CD4-positive, alpha-beta T cell treated with Interleukin-1 beta for 1 hour (primary cell): ENCODE data around the gene TOR2A.

Experiments
- DNase-seq, 2 donors: peaks; one replicate each; pipeline ENCODE4 v3.0.0-alpha.2; 2020 to 2022

Gene TOR2A

GRCh38 chr9:127694890-127695720 is 40.0 kb downstream of the TOR2A start:
- DNase-seq = no peak

GRCh38 chr9:127693697-127694096 is 41.4 kb downstream of the TOR2A start:
- DNase-seq = no peak

DNA sequence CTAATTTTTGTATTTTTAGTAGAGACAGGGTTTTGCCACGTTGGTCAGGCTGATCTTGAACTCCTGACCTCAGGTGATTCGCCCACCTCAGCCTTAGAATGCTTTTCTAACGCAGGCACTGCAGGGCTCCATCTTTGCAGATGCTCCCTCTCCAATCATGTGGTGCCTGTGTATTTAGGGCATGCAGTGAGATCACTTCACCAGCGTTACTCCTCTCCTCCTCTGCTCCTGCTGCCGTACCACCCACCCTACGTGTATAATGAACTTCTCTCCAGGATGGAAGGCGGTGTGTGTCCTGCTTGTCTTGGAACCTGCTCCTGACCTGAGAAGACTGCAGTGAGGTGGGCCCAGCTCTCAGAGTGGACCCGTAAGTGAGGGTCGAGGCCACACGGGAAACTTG is 42.0 kb downstream of the TOR2A start:
- DNase-seq = no peak

DNA sequence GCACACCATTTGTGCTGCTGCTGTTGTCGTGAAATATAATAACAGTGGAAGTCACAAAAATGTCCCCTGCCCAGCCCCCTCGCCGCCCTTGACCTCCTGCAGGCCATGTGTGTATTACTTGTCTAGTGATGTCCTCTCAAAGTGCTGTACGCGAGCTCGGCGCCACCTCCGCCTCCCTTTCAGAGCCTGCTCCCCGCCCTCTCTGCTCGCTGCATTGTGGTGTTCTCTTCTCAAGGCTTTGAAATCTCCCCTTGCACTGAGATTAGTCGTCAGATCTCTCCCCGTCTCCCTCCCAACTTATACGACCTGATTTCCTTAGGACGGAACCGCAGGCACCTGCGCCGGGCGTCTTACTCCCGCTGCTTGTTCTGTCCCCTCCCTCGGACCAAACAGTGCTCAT is 43.0 kb downstream of the TOR2A start:
- no peak for DNase-seq

DNA sequence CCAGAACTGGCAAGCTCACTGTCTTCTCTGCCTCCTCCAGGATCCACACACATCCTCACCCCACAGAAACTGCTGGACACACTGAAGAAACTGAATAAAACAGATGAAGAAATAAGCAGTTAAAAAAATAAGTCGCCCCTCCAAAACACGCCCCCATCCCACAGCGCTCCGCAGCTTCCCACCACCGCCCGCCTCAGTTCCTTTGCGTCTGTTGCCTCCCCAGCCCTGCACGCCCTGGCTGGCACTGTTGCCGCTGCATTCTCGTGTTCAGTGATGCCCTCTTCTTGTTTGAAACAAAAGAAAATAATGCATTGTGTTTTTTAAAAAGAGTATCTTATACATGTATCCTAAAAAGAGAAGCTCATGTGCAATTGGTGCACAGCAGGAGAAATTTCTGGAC is 44.4 kb downstream of the TOR2A start:
- no peak for DNase-seq

- DNase-seq = no peak
Observed at GRCh38 chr9:127689329-127690000, 45.6 kb downstream of the TOR2A start.

DNA sequence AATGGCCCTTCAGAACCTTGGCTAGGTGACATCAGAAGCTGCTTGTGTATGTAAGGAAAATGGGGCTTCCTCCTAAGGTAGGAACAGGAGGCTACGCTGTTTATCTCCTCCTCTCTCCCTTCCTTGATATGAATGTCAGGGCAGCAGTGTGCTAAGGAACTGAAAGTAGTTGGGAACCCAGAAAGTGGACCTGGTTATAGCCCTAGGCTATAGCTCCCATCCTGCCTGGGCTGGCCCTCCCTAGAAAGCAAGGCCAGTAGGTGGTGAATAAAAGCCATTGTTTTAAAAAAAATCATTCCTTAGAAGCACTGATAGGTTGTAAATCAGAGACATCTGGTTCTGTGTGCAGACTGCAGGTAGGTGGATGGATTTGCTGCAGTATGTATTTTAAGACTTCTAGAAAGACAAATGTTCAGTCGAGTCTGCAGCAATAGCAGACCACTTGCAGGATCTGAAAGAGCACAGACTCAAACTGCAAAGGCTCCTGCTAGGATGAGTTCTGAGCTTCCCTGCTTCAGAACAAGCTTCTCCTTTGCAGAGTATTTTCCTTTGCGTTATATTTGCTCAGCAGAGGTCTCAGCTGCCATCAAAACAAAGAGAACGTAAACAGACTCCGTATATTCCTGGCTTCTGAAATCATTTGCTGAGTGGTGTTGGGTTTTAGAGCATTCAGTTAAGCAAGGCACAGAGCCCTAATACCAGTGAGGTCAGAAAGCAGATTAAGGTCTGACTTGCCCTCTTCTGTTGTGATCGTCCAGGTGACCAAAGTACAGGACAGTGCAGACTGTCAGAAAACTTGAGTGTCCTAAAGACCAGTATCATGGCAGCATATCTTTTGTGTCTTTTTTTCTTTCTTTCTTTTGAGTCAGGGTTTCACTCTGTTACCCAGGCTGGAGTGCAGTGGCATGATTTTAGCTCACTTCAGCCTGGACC is 48.4 kb downstream of the TOR2A start:
- no peak for DNase-seq

DNA sequence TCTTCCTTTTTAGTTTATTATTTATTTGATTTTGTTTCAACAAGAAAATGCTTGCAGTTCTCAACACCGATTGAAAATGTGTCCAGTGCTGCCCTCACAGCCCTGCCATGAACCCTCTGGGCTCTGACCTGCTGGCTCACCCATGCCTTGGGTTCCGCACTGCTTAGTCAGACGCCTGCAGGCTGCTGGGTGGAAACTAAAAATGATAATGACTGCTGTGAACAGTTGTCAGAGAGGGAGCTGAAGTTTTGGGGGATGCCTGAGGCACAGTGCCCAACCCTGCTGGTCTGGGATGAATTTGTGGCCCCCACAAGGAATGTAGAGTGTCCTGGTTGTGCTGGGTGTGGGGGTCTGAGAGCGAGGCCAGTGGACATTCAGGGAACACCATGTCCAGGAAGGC is 50.5 kb downstream of the TOR2A start:
- DNase-seq = no peak

GRCh38 chr9:127683723-127684122 is 51.4 kb downstream of the TOR2A start:
- no peak for DNase-seq

DNA sequence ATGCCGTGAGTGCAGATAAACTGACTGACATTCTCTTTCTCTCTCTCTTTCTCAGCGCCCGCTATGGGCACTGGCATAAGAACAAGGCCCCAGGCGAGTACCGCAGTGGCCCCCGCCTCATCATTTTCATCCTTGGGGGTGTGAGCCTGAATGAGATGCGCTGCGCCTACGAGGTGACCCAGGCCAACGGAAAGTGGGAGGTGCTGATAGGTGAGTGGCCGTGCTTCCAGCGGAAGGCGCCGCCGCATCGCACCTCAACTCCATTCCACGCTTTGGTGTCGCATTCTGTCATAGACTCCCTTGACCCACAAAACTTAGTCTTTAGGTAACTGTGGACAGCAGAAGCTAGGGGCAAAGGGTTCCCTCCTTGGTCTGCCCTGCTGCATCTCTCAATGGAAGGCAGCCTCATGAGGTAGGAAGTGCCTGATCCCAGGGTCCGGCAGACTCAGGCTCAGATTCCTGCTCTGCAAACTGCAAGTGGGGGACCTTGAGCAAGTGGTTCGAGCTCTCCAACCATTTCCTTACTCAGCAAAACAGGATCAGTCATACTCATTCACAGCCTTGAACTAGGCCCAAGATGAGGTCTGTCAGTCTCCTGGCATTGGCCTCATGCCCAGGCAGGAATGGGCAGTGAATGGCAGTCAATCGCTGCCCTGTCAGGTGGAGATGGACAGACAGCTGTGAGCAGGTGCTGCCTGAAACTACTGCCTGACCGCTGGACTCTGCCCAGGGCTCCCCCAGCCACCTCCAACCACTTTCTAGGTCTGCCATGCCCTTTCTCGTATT is 52.5 kb downstream of the TOR2A start:
- DNase-seq = no peak
